DMS53 treated with DMSO at 0.1 percent for 48 hours (cell line): ENCODE data around the gene CENPS.
"Not testable (repeated sequence)": the region's sequence is repeated elsewhere in the genome, so short reads cannot be mapped to it uniquely, and the experiment has no call there.

Experiments
- DNase-seq: peaks from one replicate; lab custom pipeline; 2025; ENCODE audit not compliant: unreplicated experiment; lab: John Stamatoyannopoulos, UW

CENPS gene

DNA sequence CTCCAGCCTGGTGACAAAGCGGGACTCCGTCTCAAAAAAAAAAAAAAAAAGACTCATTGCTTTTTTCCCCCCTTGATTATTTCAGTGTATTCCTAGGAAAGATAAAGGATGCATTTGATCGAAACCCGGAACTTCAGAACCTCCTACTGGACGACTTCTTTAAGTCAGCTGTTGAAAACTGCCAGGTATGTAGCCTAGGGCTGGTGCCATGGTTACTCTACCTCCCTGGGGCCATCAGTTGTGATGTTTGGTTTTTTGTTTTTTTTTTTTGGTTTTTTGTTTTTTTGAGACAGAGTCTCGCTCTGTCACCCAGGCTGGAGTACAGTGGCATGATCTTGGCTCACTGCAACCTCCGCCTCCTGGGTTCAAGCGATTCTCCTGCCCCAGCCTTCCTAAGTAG is 11.5 kb upstream of the CENPS start:
- not testable (repeated sequence) for DNase-seq

DNA sequence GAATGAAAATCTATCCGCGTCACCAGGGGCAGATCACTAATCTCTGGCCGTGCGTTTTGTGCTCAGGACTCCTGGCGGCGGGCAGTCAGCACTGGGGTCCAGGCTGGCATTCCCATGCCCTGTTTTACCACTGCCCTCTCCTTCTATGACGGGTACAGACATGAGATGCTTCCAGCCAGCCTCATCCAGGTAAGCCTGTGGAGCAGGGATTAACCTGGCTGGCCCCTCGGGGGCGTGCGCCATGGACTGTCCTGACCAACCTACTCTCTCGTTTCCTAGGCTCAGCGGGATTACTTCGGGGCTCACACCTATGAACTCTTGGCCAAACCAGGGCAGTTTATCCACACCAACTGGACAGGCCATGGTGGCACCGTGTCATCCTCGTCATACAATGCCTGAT is 10.9 kb upstream of the CENPS start:
- no peak for DNase-seq

DNA sequence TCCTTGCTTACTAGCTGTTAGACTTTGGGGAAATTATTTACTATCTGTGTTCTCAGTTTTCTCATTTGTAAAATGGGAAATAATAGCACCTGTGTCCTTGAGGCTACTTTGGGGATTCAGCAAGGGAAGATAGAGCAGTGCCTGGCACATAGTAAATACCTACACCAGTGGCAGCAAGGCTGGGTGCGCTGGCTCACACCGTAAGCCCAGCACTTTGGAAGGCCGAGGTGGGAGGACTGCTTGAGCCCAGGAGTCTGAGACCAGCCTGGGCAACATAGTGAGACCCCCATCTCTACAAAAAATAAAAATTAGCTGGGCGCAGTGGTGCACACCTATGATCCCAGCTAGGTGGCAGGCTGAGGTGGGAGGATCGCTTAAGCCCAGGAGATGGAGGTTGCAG is 8.6 kb upstream of the CENPS start:
- DNase-seq = no peak

DNA sequence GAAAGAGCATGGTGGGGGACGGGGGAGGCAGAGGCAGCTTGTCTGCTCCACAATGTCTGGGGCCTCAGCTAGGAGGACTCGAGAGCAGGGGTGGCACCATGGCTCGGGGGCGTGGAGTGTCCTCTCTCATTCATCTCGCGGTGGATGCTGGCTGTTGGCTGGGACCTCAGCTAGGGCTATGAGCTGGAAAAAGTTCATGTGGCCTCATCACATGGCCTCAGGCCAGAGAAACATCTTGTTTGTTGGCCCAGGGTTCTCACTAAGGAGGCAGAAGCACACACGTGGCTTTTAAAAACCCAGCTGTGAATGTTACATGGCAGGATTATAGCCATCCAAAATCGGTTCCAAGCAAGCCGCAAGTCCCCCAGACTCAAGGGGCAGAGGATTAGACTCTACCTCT is 6.2 kb upstream of the CENPS start:
- no peak for DNase-seq

DNA sequence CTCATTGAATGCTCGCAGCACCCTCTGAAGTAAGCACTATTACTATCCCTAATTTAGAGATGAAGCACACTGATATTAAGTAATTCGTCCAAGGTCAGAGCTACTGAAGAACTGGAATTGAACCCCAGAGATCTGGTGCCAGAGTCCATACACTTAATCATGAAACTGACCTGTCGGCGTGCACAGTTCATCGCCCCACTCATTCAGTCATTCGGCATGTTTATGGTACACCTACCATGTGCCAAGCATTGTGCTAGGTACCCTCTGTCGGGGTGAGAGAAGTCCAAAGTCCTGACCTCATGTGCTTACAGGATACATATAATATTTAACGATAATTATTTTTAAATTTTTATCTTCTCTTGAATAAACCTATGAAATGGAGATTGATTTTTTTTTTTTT is 5.6 kb upstream of the CENPS start:
- no peak for DNase-seq

DNA sequence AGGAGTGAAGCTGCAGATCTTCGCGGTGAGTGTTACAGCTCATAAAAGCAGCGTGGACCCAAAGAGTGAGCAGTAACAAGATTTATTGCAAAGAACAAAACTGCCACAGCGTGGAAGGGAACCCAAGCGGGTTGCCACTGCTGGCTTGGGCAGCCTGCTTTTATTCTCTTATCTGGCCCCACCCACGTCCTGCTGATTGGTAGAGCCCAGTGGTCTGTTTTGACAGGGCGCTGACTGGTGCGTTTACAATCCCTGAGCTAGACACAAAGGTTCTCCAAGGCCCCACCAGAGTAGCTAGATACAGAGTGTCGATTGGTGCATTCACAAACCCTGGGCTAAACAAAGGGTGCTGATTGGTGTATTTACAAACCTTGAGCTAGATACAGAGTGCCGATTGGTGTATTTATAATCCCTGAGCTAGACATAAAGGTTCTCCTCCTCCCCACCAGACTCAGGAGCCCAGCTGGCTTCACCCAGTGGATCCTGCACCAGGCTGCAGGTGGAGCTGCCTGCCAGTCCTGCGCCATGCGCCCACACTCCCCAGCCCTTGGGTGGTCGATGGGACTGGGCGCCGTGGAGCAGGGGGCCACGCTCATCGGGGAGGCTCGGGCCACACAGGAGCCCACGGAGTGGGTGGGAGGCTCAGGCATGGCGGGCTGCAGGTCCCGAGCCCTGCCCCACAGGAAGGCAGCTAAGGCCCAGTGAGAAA is 4.3 kb upstream of the CENPS start:
- not testable (repeated sequence) for DNase-seq

DNA sequence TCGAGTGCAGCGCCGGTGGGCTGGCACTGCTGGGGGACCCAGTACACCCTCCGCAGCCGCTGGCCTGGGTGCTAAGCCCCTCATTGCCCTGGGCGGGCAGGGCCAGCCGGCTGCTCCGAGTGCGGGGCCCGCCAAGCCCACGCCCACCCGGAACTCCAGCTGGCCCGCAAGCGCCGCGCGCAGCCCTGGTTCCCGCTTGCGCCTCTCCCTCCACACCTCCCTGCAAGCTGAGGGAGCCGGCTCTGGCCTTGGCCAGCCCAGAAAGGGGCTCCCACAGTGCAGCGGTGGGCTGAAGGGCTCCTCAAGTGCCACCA is 3.7 kb upstream of the CENPS start:
- not testable (repeated sequence) for DNase-seq

DNA sequence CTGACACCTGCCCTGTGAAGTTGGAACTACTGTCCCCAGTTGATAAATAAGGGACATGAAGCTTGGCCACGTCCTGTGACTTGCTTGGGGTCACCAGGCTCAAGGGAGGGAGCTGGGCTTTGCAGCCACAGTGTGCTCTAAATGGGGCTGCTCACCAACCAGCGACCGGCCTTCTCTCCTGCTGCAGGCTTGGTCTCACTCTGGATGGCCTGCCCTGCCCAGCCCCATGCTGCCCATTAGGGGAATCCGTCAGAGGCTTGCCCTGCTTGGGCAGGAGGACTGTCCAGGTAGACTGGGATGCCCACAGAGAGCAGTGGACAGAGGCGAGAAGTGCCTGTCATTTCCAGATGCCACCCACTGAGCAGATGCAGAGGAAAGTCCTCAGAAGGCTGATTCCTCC is 1.2 kb upstream of the CENPS start:
- DNase-seq = no peak

DNA sequence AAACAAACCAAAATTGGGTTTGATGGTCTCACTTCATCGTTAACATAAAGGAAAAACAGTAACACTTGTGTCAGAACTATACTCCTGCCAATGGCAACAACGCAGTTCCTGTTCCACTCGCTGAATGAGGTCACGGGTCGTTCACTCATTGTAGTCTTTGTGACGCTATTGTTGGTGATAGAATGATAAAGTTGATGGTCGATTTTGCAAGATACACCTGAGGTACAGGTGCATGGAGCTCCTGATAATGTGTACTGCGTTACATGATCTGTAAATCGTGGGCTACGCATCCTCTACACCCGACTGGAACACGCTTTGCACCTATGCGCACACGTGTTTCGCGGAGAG is 391 bp upstream of the CENPS start:
- no peak for DNase-seq

DNA sequence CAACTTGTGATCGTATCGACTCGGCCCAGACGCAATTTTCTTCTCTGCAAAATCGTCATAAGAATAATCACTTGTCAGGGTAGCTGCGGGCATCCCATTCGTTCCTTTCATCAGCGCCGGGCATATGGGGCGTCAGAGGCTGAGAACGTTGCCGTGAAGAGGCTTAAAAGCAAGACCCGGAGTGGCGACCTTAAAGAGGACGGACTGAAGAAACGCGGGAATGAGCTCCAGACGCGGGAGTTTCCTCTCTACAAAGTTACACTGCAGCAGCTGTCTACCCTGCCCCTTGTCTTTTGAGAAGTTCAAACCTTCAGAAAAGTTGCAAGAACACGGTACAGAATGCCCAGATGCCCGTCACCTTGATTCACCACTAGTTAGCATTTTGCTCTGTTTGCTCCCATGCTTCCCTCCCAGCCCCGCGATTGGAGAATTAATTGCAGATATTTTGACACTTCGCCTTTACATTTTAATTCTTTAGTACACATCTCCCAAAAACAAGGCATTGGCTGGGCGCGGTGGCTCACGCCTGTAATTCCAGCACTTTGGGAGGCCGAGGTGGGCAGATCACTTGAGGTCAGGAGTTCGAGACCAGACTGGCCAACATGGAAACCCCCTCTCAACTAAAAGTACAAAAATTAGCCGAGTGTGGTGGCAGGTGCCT is 967 bp downstream of the CENPS start:
- DNase-seq = no peak

DNA sequence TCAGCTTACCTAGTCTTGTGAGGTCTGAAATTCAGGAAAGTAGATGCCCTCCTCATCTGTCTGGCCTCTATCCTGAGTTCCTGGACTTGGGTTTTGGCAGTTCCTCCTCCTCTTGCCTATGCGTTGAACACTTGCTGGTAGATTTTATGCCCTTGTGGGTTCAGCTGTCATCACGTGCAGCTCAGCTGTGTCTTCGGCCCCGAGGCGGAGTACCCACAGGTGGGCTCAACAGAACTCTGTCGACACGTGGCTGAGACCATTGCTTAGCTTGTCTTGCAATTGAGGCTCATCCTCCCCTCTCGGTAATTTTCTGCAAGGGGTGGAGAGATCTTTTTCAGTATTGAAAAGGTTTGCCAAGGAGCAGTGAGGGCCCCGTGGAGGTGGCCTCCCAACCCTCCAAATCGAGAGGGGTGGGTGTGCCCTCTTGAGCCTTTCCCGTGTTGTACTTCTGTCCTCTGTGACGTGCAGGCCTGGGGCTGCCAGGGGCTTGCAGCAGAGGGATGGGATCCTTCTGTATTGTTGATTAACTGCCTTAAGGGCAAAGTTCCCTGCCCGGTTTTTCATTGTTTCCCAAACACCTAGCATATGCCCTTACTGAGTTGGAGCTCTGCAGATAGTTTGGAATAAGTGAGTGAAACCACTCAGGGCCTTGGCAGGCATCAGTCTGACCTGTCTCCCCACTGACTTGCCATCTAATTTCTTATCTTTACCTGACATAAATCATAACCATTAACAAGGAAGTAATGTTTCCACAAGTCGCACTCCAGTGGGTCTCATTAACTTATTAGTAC is 2.9 kb downstream of the CENPS start:
- no peak for DNase-seq

DNA sequence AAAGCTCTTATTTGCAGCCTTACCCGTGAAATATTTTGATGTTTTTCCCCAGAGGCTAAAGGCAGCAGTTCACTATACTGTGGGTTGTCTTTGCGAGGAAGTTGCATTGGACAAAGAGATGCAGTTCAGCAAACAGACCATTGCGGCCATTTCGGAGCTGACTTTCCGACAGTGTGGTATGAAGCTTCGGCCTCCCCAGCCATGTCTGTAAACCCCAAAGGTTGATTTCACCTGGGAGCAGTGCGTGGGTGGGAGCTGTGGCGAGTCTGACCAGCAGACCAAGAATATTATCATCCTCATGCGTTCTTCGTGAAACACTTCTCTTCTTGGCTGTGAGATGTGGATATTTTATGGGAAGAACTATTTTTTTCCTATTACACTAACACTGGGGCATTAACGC is 3.6 kb downstream of the CENPS start:
- no peak for DNase-seq

DNA sequence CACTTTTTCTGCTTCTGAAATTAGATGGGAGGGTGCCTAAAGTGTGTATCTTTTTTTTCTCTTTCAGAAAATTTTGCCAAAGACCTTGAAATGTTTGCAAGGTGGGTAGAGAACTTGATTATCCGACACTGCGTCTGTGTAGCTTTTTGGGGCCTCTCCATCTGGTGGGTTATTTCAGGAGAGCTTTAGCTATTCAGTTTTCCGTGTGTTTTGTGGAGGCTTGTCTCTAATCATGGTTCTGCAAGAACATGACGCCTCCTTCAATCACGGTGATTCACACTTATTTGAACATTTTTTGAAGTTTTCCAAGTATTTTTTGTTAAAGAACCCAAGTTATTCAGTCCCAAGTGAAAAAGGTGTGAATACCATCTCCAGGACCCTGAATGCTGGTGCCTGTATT is 4.4 kb downstream of the CENPS start:
- DNase-seq = no peak

DNA sequence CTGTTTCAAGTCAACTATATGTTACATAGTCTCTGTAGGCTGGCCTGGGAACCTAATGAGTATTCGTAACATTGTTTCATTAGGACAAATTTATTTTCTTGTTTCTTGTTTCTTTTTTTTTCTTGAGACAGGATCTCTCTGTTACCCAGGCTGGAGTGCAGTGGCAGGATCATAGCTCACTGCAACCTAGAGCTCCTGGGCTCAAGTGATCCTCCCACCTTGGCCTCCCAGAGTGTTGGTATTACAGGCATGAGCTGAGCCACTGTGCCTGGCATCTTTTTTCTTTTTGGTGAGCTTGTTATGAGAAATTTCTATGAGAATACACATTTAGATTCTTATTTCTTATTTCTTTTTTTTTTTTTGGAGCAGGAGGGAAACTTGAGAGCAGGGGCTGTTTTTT is 6.8 kb downstream of the CENPS start:
- no peak for DNase-seq

DNA sequence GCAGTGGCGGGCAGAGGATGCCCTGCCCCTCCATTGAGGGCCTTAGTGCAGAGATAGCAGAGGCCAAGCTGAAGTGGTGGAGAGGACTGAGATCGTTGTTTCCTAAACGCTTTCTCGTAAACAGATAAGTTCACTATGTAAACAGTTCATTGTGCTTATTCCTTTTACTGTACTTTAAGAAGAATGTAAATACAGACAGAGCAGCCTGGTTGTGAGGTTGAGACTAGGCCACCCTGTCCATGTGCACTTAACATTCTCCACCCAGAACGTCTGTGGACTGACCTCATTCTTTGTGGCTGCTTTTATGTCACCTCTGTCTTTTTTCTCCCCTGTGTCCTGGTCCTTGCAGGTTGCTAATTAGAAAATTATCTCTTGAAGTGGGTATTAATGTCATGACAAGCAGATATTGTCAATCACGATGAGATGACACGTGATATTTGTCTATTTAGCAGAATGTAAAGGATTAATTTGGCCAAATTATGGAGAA is 8.5 kb downstream of the CENPS start:
- DNase-seq = peak; percentile 52

DNA sequence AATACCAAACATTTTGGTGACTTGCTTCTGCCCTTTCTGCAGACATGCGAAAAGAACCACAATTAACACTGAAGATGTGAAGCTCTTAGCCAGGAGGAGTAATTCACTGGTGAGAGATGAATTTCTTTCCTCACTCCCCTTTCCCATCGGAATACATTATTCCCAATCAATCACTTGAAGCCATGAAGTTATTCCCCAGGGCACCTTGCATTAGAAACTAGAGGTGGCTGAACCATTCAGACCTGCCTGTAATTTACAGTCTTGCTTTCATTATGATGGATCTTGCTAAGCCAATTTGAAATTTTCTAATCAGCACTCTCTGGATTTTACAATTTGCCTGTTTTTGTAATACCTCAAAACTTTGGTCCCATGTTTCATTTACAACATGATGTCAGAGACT is 10.1 kb downstream of the CENPS start:
- DNase-seq = no peak

DNA sequence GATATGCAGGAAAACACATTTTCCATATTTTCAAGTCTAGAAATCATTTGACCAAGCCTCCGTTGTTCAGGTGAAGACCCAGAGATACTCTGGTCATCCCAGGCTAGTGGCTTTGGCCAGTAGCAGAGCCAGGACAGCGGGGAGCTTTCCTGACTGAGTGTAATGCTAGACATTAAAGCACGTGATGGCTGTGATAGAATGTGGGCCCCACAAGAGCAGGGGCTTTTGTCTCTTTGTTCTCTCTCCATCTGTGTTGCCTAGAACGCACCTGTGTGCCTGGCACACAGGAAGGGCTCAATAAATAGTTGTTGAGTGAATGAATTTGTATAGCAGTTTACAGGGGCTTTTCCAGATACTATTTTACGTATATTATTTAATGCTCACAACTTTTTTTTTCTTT is 10.6 kb downstream of the CENPS start:
- DNase-seq = no peak

DNA sequence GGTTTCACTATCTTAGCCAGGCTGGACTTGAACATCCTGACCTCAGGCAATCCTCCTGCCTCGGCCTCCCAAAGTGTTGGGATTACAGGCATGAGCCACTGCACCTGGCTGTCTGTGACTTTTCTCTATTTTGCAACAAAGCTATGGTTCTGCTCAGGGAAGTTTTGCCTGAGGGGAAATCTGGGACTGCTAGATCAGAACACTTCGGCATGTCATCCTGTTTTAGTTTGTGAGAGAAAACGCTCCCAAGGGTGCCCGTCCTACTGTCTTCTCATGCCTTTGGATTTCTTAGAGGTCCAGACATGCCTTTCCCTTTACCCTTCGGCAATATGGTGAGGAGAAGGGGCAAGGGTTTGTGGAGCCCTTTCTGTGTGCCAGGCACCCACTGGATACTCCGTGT is 14.0 kb downstream of the CENPS start:
- no peak for DNase-seq

DNA sequence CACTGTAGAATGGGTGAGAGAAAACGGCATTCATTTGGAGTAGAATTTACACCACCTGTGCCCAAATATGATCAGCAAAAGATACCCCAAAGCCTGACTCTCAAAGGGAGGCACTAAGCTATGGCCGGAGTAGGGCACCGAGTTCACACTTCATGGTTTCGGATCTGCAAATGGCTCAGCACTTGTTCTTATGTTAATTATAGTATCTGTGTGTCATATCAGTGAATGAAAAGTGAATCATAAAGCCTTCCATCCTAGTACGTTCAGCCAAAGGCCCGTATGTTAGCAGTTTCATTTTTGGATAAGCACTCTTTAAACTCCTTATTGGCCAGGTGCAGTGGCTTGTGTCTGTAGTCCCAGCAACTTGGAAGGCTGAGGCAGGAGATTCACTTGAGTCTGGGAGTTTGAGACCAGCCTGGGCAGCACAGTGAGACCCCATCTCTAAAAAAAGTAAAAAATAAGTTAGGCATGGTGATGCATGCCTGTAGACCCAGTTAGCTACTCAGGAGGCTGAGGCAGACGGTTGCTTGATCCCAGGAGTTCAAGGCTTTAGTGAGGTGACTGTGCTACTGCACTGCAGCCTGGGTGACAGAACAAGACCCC is 14.7 kb downstream of the CENPS start:
- no peak for DNase-seq

DNA sequence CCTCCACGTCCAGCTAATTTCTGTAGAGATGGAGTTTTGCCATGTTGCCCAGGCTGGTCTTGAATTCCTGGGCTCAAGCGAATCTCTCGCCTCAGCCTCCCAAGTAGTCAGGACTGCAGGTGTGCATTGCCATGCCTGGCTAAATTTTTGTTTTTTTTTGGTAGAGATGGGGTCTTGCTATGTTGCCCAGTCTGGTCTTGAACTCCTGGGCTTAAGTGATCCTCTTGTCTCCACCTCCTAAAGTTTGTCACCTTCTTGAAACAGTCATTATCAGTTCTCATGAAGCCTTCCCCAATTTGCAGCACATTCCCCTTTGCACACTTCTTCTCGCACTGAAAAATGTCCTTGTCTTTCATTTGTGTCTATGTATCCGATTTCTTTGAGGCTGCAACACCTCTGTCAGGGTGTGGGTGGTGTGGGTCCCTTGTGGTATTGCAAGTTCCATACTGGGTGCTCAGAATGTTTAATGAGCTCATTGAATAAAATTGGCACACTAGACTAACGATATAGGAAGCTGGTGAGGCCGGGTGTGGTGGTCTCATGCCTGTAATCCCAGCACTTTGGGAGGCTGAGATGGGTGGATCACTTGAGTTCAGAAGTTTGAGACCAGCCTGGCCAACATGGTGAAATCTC is 16.7 kb downstream of the CENPS start:
- no peak for DNase-seq

DNA sequence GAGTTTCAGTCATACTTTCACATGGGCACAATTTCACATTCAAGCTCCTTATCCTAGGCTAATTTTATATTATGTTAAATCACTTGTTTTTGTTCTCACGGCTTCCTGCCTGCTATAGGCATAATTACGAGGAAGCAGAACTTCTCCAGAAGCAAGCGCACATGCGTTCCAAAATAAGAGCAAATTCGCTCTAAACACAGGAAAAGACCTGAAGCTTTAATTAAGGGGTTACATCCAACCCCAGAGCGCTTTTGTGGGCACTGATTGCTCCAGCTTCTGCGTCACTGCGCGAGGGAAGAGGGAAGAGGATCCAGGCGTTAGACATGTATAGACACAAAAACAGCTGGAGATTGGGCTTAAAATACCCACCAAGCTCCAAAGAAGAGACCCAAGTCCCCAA is 19.5 kb downstream of the CENPS start, which contains the start of gene CORT:
TSS of gene CORT (plus strand) at position 281 of the 400 bp plus-strand sequence. CDS start 193 bp downstream, outside the sequence.
- DNase-seq = no peak
